Liver (tissue), 9 donors: ENCODE data around the gene ISCU. TPM values are rescaled to one million over a fixed set of nuclear protein-coding genes. Genes with fewer than 3 reads are reported as not detected.

Experiments
- DNase-seq: peaks from one replicate; pipeline ENCODE4 v3.0.0-alpha.2; 2017; ENCODE audit warnings: low spot score
- H3K27ac ChIP-seq, 2 donors: one replicate each; pipeline ENCODE4 v1.7.0; 2013; ENCODE audit warnings: inconsistent platforms in 2 of 2, low read length in 2 of 2, control low read depth in 1 of 2, low read depth in 1 of 2, mild to moderate bottlenecking in 1 of 2
- H3K27me3 ChIP-seq, 4 donors: one replicate each; pipeline versions ENCODE4 v1.6.1 to v1.7.0; 2013; ENCODE audit warnings: low read length in 3 of 4, inconsistent platforms in 1 of 4, mild to moderate bottlenecking in 1 of 4, moderate library complexity in 1 of 4; ENCODE audit not compliant: control insufficient read depth in 4 of 4, insufficient read depth in 4 of 4
- H3K36me3 ChIP-seq, 4 donors: one replicate each; pipeline versions ENCODE4 v1.6.1 to v1.7.0; 2013; ENCODE audit warnings: low read length in 3 of 4, mild to moderate bottlenecking in 3 of 4, low read depth in 1 of 4, moderate library complexity in 1 of 4; ENCODE audit not compliant: control insufficient read depth in 4 of 4, insufficient read depth in 3 of 4
- H3K4me1 ChIP-seq, 4 donors: one replicate each; pipeline versions ENCODE4 v1.6.1 to v1.7.0; 2013; ENCODE audit warnings: low read length in 3 of 4, mild to moderate bottlenecking in 3 of 4, moderate library complexity in 1 of 4; ENCODE audit not compliant: control insufficient read depth in 4 of 4, insufficient read depth in 4 of 4
- H3K4me3 ChIP-seq, 3 donors: one replicate each; pipeline versions ENCODE4 v1.6.1 to v1.7.0; 2013; ENCODE audit warnings: low read length in 3 of 3, control low read depth in 1 of 3, low read depth in 1 of 3, mild to moderate bottlenecking in 1 of 3
- H3K9ac ChIP-seq, 2 donors: one replicate each; pipeline ENCODE4 v1.7.0; 2013; ENCODE audit warnings: low read length in 2 of 2, mild to moderate bottlenecking in 2 of 2, moderate library complexity in 2 of 2, control low read depth in 1 of 2, low read depth in 1 of 2
- H3K9me3 ChIP-seq, 4 donors: one replicate each; pipeline versions ENCODE4 v1.6.1 to v1.7.0; 2013; ENCODE audit warnings: low read length in 3 of 4; ENCODE audit not compliant: control insufficient read depth in 4 of 4
- ATF3 ChIP-seq: IDR thresholded peaks from 2 replicates; pipeline ENCODE4 v1.6.1; 2016; ENCODE audit warnings: antibody characterized with exemption
- EGR1 ChIP-seq, 2 donors: IDR thresholded peaks; 2 replicates each; pipeline ENCODE4 v1.6.1; 2016 to 2018; ENCODE audit warnings: antibody characterized with exemption in 2 of 2, low read depth in 2 of 2
- FOXA1 ChIP-seq: IDR thresholded peaks from 2 replicates; pipeline ENCODE4 v1.6.1; 2016; ENCODE audit warnings: antibody characterized with exemption
- FOXA2 ChIP-seq: IDR thresholded peaks from 2 replicates; pipeline ENCODE4 v1.6.1; 2016; ENCODE audit warnings: antibody characterized with exemption
- GABPA ChIP-seq, 2 donors: IDR thresholded peaks in 1 of 2; conservative IDR thresholded peaks in 1 of 2; 2 replicates each; pipeline ENCODE4 v1.6.1; 2016; ENCODE audit warnings: antibody characterized with exemption in 2 of 2, mild to moderate bottlenecking in 1 of 2, moderate library complexity in 1 of 2
- HNF4A ChIP-seq, 2 donors: conservative IDR thresholded peaks; 2 replicates each; pipeline ENCODE4 v1.6.1; 2016; ENCODE audit warnings: antibody characterized with exemption in 2 of 2, mild to moderate bottlenecking in 2 of 2
- HNF4G ChIP-seq: IDR thresholded peaks from 2 replicates; pipeline ENCODE4 v1.6.1; 2016; ENCODE audit warnings: antibody characterized with exemption
- JUND ChIP-seq, 2 donors: IDR thresholded peaks; 2 replicates each; pipeline ENCODE4 v1.6.1; 2016; ENCODE audit warnings: antibody characterized with exemption in 2 of 2
- MAX ChIP-seq: IDR thresholded peaks from 2 replicates; pipeline ENCODE4 v1.6.1; 2016; ENCODE audit warnings: antibody characterized with exemption
- NR2F2 ChIP-seq: IDR thresholded peaks from 2 replicates; pipeline ENCODE4 v1.6.1; 2016; ENCODE audit warnings: antibody characterized with exemption
- RAD21 ChIP-seq, 2 donors: IDR thresholded peaks; 2 replicates each; pipeline ENCODE4 v1.6.1; 2016; ENCODE audit warnings: antibody characterized with exemption in 2 of 2, mild to moderate bottlenecking in 2 of 2
- RXRA ChIP-seq, 2 donors: IDR thresholded peaks; 2 replicates each; pipeline ENCODE4 v1.6.1; 2017 to 2018; ENCODE audit warnings: antibody characterized with exemption in 2 of 2, mild to moderate bottlenecking in 1 of 2
- SP1 ChIP-seq: IDR thresholded peaks from 2 replicates; pipeline ENCODE4 v1.6.1; 2018; ENCODE audit warnings: antibody characterized with exemption, mild to moderate bottlenecking
- TAF1 ChIP-seq: conservative IDR thresholded peaks from 2 replicates; pipeline ENCODE4 v1.6.1; 2016; ENCODE audit warnings: antibody characterized with exemption, mild to moderate bottlenecking
- YY1 ChIP-seq: IDR thresholded peaks from 2 replicates; pipeline ENCODE4 v1.6.1; 2016; ENCODE audit warnings: antibody characterized with exemption, mild to moderate bottlenecking
- ZBTB33 ChIP-seq: IDR thresholded peaks from 2 replicates; pipeline ENCODE4 v1.6.1; 2016; ENCODE audit warnings: antibody characterized with exemption
- WGBS: extraction: QIAGEN DNeasy Blood & Tissue Kit; methylation state at CpG from one replicate; pipeline ENCODE4 v1.1.7; 2013; 5-methylcytosine and 5-hydroxymethylcytosine counted together
- polyA plus RNA-seq, 2 donors: library from polyadenylated mRNA; stranded (reverse) in 1 of 2; unstranded in 1 of 2; fragments of 200-250 nt in 1 of 2; fragments of >200 nt in 1 of 2; fragmentation: Nextera tagmentation in 1 of 2; extraction: Ambion mirVana in 1 of 2; gene quantifications; one replicate each; pipeline versions ENCODE4 v1.2.1 to v1.2.3, GENCODE V29; 2013 to 2015
- total RNA-seq, 2 donors: library from RNA; depleted of rRNA; stranded (reverse); fragments of >200 nt; gene quantifications; one replicate each; pipeline ENCODE4 v1.2.3, GENCODE V29; 2014
- TF ChIP-seq, protein P1 (sequence below): fragments of 150-350 bp; IDR thresholded peaks from 2 replicates; pipeline ENCODE4 v1.5.1; 2017; ENCODE audit warnings: improper control_type of control experiment, low read depth, low read length; ENCODE audit not compliant: missing input control
- TF ChIP-seq, protein P2 (sequence below): IDR thresholded peaks from 2 replicates; pipeline ENCODE4 v1.6.1; 2016; ENCODE audit warnings: antibody characterized with exemption, mild to moderate bottlenecking
- donor health status: healthy.
- donor health status: healthy.
- donor health status: healthy.
- donor health status: healthy.
- donor health status: healthy.

Gene ISCU
- total and polyA plus RNA-seq, 4 donors = 42.3 to 85.9 (median 63.8) TPM

DNA sequence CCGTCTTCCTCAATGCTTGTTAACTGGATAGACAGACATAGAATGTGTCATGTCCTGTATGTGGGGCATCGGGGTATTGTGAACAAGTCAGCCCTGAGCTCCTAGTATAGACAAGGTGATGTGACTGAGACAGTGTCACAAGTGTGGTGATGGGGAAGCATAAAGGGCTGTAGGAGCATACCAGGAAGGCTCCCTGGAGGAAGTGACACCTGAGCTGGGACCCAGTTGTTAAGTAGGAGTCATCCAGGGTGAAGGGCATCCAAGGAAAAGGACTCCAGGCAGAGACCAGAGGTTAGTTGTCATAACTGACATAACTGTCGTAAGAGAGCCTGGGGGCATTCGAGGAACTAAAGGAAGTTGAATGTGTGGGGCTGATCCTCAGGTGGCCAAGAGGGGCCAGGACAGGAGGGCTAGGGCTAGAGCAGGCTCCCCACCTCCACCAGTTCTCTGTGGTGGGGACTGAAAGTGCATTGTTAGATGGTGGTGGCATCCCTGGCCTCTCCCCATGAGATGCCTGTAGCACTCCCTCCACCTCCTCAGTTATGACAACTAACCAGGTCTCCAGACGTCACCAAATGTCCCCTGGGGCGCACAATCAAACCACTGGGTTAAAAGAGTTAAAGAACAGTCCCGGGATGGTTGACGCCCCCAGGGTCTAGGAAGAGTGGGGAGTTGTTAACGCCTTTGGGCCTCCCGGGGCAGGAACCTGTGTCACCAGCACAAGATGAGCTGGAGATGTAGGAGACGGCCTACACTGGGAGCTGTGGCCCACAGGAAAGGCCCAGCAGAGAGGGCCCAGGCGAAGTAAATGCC is 44.9 kb upstream of the ISCU start:
- no peak for DNase-seq
- peaks cover 12 to 46% (median 38%) of the 10 kb centered on the region in 4 donors for H3K36me3 ChIP-seq
- no peaks in the 10 kb centered on the region for H3K27me3 ChIP-seq
- no peak overlapping the region for H3K9ac ChIP-seq
- TF ChIP-seq, protein P1, sequence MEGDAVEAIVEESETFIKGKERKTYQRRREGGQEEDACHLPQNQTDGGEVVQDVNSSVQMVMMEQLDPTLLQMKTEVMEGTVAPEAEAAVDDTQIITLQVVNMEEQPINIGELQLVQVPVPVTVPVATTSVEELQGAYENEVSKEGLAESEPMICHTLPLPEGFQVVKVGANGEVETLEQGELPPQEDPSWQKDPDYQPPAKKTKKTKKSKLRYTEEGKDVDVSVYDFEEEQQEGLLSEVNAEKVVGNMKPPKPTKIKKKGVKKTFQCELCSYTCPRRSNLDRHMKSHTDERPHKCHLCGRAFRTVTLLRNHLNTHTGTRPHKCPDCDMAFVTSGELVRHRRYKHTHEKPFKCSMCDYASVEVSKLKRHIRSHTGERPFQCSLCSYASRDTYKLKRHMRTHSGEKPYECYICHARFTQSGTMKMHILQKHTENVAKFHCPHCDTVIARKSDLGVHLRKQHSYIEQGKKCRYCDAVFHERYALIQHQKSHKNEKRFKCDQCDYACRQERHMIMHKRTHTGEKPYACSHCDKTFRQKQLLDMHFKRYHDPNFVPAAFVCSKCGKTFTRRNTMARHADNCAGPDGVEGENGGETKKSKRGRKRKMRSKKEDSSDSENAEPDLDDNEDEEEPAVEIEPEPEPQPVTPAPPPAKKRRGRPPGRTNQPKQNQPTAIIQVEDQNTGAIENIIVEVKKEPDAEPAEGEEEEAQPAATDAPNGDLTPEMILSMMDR = no peak
- H3K4me1 ChIP-seq = peaks cover 7 to 16% (median 10%) of the 10 kb centered on the region in 4 donors
- H3K9me3 ChIP-seq = no peaks in the 10 kb centered on the region
- 92% methylated on average over 12 of the region's 12 CpGs for whole genome bisulfite sequencing
- no peak overlapping the region for H3K4me3 ChIP-seq
- no peak overlapping the region for H3K27ac ChIP-seq

DNA sequence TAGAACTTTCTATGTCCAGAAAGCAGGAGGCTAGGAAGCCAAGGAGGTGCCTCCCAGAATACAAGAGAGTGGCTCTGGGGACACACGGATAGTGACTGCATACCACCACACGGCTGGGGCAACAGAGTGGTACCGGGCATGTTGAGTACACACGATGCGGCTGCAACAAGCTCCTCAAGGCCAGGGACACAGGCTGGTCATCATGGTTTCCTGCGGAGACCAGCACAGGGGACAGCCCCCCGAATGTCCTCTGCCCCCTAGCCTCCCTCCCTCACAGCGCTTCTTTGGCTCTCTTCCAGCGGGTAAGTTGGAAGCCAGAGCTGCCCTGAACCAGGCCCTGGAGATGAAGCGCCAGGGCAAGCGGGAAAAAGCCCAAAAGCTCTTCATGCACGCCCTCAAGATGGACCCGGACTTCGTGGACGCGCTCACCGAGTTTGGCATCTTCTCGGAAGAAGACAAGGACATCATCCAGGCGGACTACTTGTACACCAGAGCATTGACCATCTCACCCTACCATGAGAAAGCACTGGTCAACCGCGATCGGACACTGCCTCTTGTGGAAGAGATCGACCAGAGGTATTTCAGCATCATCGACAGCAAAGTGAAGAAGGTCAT is 44.2 kb upstream of the ISCU start:
- peaks cover 7 to 16% (median 10%) of the 10 kb centered on the region in 4 donors for H3K4me1 ChIP-seq
- H3K36me3 ChIP-seq = peaks cover 13 to 53% (median 45%) of the 10 kb centered on the region in 4 donors
- no peaks in the 10 kb centered on the region for H3K27me3 ChIP-seq
- WGBS = 97% methylated on average over 24 of the region's 24 CpGs
- no peak overlapping the region for H3K9ac ChIP-seq
- no peak overlapping the region for H3K4me3 ChIP-seq
- DNase-seq = no peak
- H3K27ac ChIP-seq = no peak overlapping the region
- H3K9me3 ChIP-seq = no peaks in the 10 kb centered on the region
- TF ChIP-seq FOXA1 (no peak), RXRA (IDR thresholded peaks at IDR 0.05) (no peak), TAF1 (no peak), GABPA (IDR thresholded peaks at IDR 0.05 in 1 of 2, conservative IDR thresholded peaks at IDR 0.05 in 1 of 2) (no peak), EGR1 (IDR thresholded peaks at IDR 0.05; ENCODE audit: low read depth in 2 of 2) (no peak), ZBTB33 (no peak), SP1 (no peak), RAD21 (IDR thresholded peaks at IDR 0.05) (no peak), JUND (IDR thresholded peaks at IDR 0.05) (no peak), ATF3 (no peak), MAX (no peak), YY1 (no peak), FOXA2 (no peak), NR2F2 (no peak), HNF4A (conservative IDR thresholded peaks at IDR 0.05) (no peak), HNF4G (no peak)
- TF ChIP-seq, protein P1 = no peak
- TF ChIP-seq, protein P2, sequence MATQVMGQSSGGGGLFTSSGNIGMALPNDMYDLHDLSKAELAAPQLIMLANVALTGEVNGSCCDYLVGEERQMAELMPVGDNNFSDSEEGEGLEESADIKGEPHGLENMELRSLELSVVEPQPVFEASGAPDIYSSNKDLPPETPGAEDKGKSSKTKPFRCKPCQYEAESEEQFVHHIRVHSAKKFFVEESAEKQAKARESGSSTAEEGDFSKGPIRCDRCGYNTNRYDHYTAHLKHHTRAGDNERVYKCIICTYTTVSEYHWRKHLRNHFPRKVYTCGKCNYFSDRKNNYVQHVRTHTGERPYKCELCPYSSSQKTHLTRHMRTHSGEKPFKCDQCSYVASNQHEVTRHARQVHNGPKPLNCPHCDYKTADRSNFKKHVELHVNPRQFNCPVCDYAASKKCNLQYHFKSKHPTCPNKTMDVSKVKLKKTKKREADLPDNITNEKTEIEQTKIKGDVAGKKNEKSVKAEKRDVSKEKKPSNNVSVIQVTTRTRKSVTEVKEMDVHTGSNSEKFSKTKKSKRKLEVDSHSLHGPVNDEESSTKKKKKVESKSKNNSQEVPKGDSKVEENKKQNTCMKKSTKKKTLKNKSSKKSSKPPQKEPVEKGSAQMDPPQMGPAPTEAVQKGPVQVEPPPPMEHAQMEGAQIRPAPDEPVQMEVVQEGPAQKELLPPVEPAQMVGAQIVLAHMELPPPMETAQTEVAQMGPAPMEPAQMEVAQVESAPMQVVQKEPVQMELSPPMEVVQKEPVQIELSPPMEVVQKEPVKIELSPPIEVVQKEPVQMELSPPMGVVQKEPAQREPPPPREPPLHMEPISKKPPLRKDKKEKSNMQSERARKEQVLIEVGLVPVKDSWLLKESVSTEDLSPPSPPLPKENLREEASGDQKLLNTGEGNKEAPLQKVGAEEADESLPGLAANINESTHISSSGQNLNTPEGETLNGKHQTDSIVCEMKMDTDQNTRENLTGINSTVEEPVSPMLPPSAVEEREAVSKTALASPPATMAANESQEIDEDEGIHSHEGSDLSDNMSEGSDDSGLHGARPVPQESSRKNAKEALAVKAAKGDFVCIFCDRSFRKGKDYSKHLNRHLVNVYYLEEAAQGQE = no peak
